HG03066 (cell line): ENCODE data around the gene KLHDC8A.
"Not testable (repeated sequence)": the region's sequence is repeated elsewhere in the genome, so short reads cannot be mapped to it uniquely, and the experiment has no call there.

Experiments
- ATAC-seq: cut with Tn5 transposase; IDR thresholded peaks from one replicate; pipeline ENCODE4 v1.9.1; 2021; ENCODE audit warnings: low read depth; ENCODE audit not compliant: unreplicated experiment

Gene KLHDC8A

DNA sequence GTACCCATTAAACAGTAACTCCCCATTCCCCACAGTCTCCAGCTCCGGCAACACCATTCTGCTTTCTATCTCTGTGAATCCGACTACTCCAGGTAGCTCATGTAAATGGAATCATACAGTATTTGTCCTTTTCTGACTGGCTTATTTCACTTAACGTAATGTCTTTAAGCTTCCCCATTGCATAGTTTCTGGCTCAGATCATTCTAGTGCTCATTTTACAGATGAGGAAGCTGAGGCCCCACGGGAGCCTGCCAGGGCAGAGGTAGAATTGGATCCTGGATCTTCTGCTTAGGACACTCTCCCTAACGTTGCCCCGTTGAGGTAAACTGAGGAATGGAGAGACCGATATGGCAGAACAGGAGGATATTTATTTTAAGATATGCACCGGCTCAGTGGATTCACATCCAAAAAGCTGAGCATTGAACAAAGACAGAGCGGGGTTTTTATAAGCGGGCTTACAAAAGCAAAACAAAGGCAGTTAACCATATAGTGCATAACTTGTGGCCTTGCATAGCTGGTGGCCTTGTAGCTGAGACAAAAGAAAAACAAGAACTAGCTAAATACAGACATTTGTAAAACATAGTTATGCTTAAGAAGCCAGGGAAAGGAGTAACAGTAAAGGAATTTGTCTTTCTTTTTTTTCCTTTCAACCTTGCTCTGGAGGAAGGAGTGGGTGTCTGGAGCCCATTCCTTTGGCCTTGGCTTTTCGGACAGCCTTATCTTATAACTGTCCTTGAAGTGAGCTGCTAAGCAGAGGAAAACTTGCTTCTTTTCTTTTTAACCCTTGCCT, 15.3 kb upstream of the KLHDC8A start:
- no peak for ATAC-seq

DNA sequence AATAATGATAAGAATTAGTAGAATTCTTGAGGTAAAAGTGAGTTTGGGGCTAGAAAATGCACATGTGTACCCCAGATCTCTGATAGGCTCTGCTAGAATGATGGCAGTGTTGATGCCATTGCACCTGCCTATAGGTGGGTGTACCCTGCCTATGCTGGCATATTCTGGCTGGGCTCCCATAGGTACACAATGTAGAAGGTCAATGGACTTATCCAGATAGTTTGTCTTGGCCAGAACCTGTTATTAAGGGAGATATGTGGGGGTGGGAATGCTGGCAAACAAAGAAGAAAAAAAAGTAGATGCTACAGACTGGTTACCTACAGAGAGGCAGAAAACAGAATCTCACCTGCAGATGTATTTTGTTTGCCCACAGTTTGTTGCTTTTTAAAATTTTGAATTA, 14.1 kb upstream of the KLHDC8A start:
- ATAC-seq = no peak

DNA sequence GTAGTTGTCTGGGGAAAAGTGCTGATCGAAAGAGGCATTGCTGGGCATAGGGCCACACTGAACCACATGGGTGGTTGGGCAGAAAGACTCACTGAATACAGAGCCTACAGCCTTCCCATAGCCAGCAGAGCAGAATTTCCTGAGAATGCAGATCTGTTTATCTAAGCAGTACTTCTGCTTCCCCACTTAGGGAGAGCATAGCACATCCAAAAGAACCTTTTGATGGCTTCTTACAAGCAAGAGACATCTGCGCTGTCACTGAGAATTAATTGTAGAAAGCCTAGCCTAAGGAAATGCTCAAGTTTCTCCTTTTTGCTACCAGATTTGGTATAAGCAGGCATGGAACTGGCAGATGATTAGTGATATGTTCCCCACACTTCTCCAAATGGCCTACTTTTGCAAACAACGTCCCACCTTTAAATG, 13.0 kb upstream of the KLHDC8A start:
- ATAC-seq = no peak

DNA sequence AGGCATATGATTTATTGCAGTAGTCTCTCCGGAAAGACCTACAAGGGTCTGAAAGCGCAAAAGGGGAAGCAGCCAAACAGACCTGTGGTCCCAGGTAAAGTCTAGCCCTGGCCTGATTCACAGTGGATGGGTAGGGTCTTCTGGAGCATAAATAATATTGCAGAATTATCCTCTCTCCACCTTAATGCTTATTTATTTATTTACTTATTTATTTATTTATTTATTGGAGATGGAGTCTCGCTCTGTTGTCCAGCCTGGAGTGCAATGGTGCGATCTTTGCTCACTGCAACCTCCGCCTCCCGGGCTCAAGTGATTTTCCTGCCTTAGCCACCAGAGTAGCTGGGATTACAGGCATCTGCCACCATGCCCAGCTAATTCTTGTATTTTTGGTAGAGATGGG, 11.8 kb upstream of the KLHDC8A start:
- no peak for ATAC-seq

GRCh38 chr1:205365945-205366463, 9.3 kb upstream of the KLHDC8A start:
- ATAC-seq = no peak

DNA sequence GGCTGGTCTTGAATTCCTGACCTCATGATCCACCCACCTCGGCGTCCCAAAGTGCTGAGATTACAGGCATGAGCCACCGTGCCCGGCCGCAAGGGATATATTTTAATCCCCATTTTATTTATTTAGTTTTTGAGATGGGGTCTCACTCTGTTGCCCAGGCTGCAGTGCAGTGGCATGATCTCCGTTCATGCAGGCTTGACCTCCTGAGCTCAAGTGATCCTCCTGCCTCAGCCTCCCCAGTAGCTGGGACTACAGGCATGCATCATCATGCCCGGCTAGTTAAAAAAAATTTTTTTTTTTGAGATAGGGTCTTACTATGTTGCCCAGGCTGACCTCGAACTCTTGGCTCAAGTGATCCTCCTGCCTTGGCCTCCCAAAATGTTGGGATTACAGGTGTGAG, 8.4 kb upstream of the KLHDC8A start:
- not testable (repeated sequence) for ATAC-seq

GRCh38 chr1:205360891-205361290, 4.2 kb upstream of the KLHDC8A start:
- ATAC-seq = no peak

- no peak for ATAC-seq
Observed at GRCh38 chr1:205359771-205360565, 3.2 kb upstream of the KLHDC8A start.

- no peak for ATAC-seq
Observed at GRCh38 chr1:205358579-205358978, 1.9 kb upstream of the KLHDC8A start.

DNA sequence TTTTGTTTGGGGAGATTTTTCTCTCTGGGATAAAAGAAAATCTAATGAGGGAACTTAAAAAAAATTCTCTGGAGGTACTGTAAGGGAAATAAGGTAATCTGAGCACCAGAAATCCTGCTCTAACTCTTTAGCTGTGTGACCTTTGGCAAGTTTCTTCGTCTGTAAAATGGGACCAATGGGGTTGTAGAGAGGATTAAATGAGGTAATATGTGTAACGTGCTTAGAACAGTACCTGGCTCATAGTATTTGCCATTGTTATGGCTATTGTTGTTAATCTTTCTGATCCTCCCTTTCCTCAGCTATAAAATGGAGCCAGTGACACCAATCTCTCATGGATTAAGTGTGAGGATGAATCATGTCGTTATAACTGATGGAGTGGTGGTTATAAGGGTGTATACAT, 845 bp upstream of the KLHDC8A start:
- ATAC-seq = no peak

- no peak for ATAC-seq
Observed at GRCh38 chr1:205355075-205355453, 1.7 kb downstream of the KLHDC8A start.

GRCh38 chr1:205354259-205355074, 2.3 kb downstream of the KLHDC8A start:
- ATAC-seq = no peak

- no peak for ATAC-seq
Observed at GRCh38 chr1:205353612-205354011, 3.1 kb downstream of the KLHDC8A start.

DNA sequence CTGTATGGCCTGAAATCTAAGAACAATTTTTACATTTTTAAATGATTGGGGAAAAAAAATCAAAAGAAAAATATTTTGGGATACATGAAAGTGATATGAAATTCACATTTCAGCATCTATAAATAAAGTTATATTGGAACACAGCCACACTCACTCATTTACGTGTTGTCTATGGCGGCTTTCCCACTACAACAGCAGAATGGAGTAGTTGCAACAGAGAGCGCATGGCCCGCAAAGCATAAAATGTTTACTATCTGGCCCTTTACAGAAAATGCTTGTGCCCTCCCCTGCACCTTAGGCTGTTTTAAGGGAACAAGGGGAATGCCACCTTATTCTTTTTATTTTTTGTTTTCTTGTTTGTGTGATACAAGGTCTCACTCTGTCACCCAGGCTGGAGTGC, 3.5 kb downstream of the KLHDC8A start:
- no peak for ATAC-seq

DNA sequence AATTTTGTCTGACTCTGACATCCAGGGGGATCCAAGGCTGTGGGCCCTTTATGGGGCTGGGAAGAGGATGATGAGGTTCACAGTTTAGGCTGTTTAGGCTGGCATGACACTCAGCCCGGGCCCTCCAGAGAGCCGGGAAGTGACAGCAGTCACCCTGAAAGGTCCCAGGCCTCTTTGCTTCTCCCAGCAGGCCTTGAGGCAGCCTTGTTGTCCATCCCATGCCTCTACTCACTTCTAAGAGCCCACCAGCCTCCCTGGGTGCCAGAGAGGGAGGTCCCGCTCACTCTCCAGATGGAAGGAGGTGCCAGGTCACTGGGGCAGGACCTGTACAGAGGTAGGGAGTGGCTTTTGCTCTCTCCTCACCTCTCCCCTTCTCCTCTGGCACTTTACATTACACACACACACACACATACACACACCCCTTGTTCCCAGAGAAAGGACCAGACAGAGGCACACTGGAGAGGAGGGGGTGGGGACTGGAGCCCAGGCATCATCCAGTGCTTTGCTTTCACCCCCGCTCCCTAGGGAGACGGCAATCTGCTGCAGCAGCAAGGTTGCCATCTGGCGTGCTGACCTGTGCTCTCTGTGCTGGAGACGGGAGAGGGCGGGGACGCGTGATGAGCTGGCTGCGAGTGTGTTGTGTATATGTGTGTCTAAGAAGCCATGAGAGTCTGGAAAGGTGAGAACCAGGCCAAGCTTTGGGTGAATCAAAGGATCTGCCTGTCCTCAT, 4.6 kb downstream of the KLHDC8A start:
- no peak for ATAC-seq

DNA sequence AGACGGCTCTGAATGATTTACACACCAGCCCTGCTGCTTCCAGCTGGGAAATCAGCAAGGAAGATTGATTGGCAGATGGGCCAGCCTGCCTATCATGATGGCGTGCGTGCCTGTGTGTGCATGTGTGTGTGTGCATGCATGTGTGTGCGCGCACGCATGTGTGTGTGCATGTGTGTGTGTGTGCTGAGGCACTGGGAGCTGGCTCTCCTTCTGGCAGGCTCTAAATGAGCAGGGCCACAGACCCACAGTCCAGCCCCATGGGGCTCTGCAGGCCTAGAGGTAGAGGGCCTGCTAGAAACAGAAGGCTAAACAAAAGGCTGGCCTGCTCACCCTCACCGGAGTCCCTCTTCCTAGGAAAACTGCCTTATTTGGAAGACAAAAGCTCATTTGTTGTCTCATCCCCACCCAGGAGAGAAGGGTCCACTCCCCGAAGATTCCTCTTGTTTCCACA, 6.0 kb downstream of the KLHDC8A start:
- ATAC-seq = no peak

- ATAC-seq = no peak
Observed at GRCh38 chr1:205350124-205350523, 6.6 kb downstream of the KLHDC8A start.

DNA sequence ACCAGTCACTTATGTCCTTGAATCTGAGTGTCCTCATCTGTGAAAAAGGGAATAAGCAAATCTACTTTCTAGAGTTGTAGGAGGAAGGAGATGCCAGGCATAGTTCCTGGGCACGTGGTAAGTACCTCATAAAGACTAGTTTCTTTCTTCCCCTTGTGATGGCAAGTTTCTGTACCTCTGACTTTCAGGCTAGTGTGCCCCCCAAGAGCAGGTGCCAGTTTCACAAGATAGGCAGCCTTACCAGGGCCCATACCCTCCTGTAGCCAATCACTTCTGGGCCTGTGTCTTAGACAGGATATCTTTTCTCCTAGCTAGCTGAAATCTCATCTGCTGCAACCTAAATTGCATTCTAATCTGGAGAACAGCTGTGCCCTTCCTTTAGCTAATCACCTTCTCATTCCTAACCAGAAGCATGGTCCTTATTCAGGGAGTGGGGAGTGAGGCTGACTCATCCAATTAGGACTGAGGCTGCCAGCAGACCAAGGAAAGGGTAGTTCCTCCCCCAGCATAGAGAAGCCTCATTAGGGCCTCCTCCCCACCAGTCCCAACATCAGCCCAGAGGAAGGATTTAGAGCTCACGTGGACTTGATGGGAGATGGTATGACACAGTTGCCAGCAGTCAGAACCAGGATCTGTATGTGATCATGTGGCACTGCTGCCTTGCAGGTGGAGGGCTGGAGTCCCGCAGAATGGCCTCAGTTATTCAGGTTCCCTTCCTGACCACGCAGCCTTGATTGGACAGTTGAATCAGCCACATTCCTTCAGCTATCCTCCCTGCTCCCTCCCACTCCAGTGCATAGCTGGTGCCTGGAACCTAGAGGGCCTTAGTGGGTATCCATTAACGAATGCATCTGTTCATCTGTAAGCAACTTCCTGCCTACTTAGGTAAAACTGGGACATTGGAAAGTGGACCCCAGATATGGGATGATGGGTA, 7.9 kb downstream of the KLHDC8A start:
- no peak for ATAC-seq

- ATAC-seq = no peak
Observed at GRCh38 chr1:205346956-205347574, 9.7 kb downstream of the KLHDC8A start.
